ENCODE data around the gene ADSS1.

ADSS1 gene

GRCh38 chr14:104700225-104700651 is 23.8 kb upstream of the ADSS1 start:
- TF ChIP-seq CTCF (IDR thresholded peaks at IDR 0.05; ENCODE audit: low read depth, low read length): no peak
- no peak for DNase-seq (ENCODE audit: low read depth in 2 of 2)
- no peak overlapping the region for H3K4me3 ChIP-seq (replicated peaks in 1 of 2; ENCODE audit: low read depth in 2 of 2, low read length in 2 of 2)

GRCh38 chr14:104700747-104701217 is 23.2 kb upstream of the ADSS1 start:
- no peak for TF ChIP-seq CTCF (IDR thresholded peaks at IDR 0.05; ENCODE audit: low read depth, low read length)
- no peak for DNase-seq (ENCODE audit: low read depth in 2 of 2)
- no peak overlapping the region for H3K4me3 ChIP-seq (replicated peaks in 1 of 2; ENCODE audit: low read depth in 2 of 2, low read length in 2 of 2)

GRCh38 chr14:104701383-104702076 is 22.5 kb upstream of the ADSS1 start:
- TF ChIP-seq CTCF (IDR thresholded peaks at IDR 0.05; ENCODE audit: low read depth, low read length): no peak
- no peak overlapping the region for H3K4me3 ChIP-seq (replicated peaks in 1 of 2; ENCODE audit: low read depth in 2 of 2, low read length in 2 of 2)
- no peak for DNase-seq (ENCODE audit: low read depth in 2 of 2)

- DNase-seq (ENCODE audit: low read depth in 2 of 2): no peak
- no peak overlapping the region for H3K4me3 ChIP-seq (replicated peaks in 1 of 2; ENCODE audit: low read depth in 2 of 2, low read length in 2 of 2)
- TF ChIP-seq CTCF (IDR thresholded peaks at IDR 0.05; ENCODE audit: low read depth, low read length): no peak
Measured at GRCh38 chr14:104702106-104702505, 21.9 kb upstream of the ADSS1 start.

GRCh38 chr14:104702673-104703072 is 21.4 kb upstream of the ADSS1 start:
- DNase-seq (ENCODE audit: low read depth in 2 of 2): no peak
- no peak for TF ChIP-seq CTCF (IDR thresholded peaks at IDR 0.05; ENCODE audit: low read depth, low read length)

GRCh38 chr14:104703269-104703668 is 20.8 kb upstream of the ADSS1 start:
- no peak for DNase-seq (ENCODE audit: low read depth in 2 of 2)
- no peak overlapping the region for H3K4me3 ChIP-seq (replicated peaks in 1 of 2; ENCODE audit: low read depth in 2 of 2, low read length in 2 of 2)
- no peak for TF ChIP-seq CTCF (IDR thresholded peaks at IDR 0.05; ENCODE audit: low read depth, low read length)

More at GRCh38 chr14:104702673-104703072, 21.4 kb upstream of the ADSS1 start:
- no peak overlapping the region for H3K4me3 ChIP-seq (replicated peaks in 1 of 2; ENCODE audit: low read depth in 2 of 2, low read length in 2 of 2)

GRCh38 chr14:104704252-104704651 is 19.8 kb upstream of the ADSS1 start:
- TF ChIP-seq CTCF (IDR thresholded peaks at IDR 0.05; ENCODE audit: low read depth, low read length): no peak
- DNase-seq (ENCODE audit: low read depth in 2 of 2): no peak
- no peak overlapping the region for H3K4me3 ChIP-seq (replicated peaks in 1 of 2; ENCODE audit: low read depth in 2 of 2, low read length in 2 of 2)
